Activated naive CD8-positive, alpha-beta T cell (primary cell): ENCODE measurements around the gene TUBGCP6.

Experiments
- H3K27ac Mint-ChIP-seq: one replicate; pipeline ENCODE4 v1.8.0; 2021; ENCODE audit warnings: mixed read lengths
- H3K27me3 Mint-ChIP-seq: one replicate; pipeline ENCODE4 v1.8.0; 2021; ENCODE audit warnings: mixed read lengths
- H3K36me3 Mint-ChIP-seq: one replicate; pipeline ENCODE4 v1.8.0; 2021; ENCODE audit warnings: mixed read lengths
- H3K4me1 Mint-ChIP-seq: one replicate; pipeline ENCODE4 v1.8.0; 2021; ENCODE audit warnings: low read depth, mixed read lengths
- H3K4me3 Mint-ChIP-seq: one replicate; pipeline ENCODE4 v1.8.0; 2021; ENCODE audit warnings: mild to moderate bottlenecking, mixed read lengths
- H3K9me3 Mint-ChIP-seq: one replicate; pipeline ENCODE4 v1.8.0; 2021; ENCODE audit warnings: low read depth, mixed read lengths

The TUBGCP6 gene

GRCh38 chr22:50186761-50187523, 57.9 kb downstream of the TUBGCP6 start:
- H3K27me3 Mint-ChIP-seq = no peaks in the 10 kb centered on the region
- no peaks in the 10 kb centered on the region for H3K9me3 Mint-ChIP-seq
- H3K4me1 Mint-ChIP-seq = peaks cover 38% of the 10 kb centered on the region
- peak overlapping the region; percentile 93 for H3K27ac Mint-ChIP-seq
- H3K36me3 Mint-ChIP-seq = peaks cover 2% of the 10 kb centered on the region
- peak overlapping the region; percentile 96 for H3K4me3 Mint-ChIP-seq

- Mint-ChIP-seq H3K4me1 (peaks cover 31% of the 10 kb centered on the region), H3K4me3 (peak overlapping the region; percentile 96), H3K36me3 (peaks cover 2% of the 10 kb centered on the region), H3K9me3 (no peaks in the 10 kb centered on the region), H3K27me3 (no peaks in the 10 kb centered on the region), H3K27ac (peak overlapping the region; percentile 93)
Observed at GRCh38 chr22:50186181-50186714, 58.6 kb downstream of the TUBGCP6 start.

GRCh38 chr22:50185375-50186087, 59.3 kb downstream of the TUBGCP6 start, which contains the start of gene TRABD:
TSS of gene TRABD (plus strand) at chr22:50185913. CDS start at chr22:50193061, 7,148 bp downstream.
- H3K4me1 Mint-ChIP-seq = peaks cover 28% of the 10 kb centered on the region
- no peaks in the 10 kb centered on the region for H3K27me3 Mint-ChIP-seq
- peak within 1 kb of the TSS; percentile 96 for H3K4me3 Mint-ChIP-seq
- H3K9me3 Mint-ChIP-seq = no peaks in the 10 kb centered on the region
- H3K36me3 Mint-ChIP-seq = peaks cover 2% of the 10 kb centered on the region
- peak within 1 kb of the TSS; percentile 93 for H3K27ac Mint-ChIP-seq

GRCh38 chr22:50184902-50185374, 59.9 kb downstream of the TUBGCP6 start:
- Mint-ChIP-seq H3K36me3 (peaks cover 2% of the 10 kb centered on the region), H3K4me3 (peak overlapping the region; percentile 72), H3K4me1 (peaks cover 27% of the 10 kb centered on the region), H3K9me3 (no peaks in the 10 kb centered on the region), H3K27ac (no peak overlapping the region), H3K27me3 (no peaks in the 10 kb centered on the region)

GRCh38 chr22:50184004-50184901, 60.6 kb downstream of the TUBGCP6 start:
- Mint-ChIP-seq H3K36me3 (peaks cover 2% of the 10 kb centered on the region), H3K27me3 (peaks cover 3% of the 10 kb centered on the region), H3K4me3 (peak overlapping the region; percentile 72), H3K4me1 (peaks cover 24% of the 10 kb centered on the region), H3K27ac (no peak overlapping the region), H3K9me3 (no peaks in the 10 kb centered on the region)

- Mint-ChIP-seq H3K27me3 (peaks cover 3% of the 10 kb centered on the region), H3K4me1 (peaks cover 18% of the 10 kb centered on the region), H3K4me3 (peak overlapping the region; percentile 59), H3K36me3 (peaks cover 2% of the 10 kb centered on the region), H3K9me3 (no peaks in the 10 kb centered on the region), H3K27ac (no peak overlapping the region)
Observed at GRCh38 chr22:50183141-50183971, 61.5 kb downstream of the TUBGCP6 start.

GRCh38 chr22:50182176-50183081, 62.4 kb downstream of the TUBGCP6 start:
- no peaks in the 10 kb centered on the region for H3K9me3 Mint-ChIP-seq
- H3K27me3 Mint-ChIP-seq = peaks cover 4% of the 10 kb centered on the region
- peaks cover 15% of the 10 kb centered on the region for H3K4me1 Mint-ChIP-seq
- H3K4me3 Mint-ChIP-seq = no peak overlapping the region
- peaks cover 2% of the 10 kb centered on the region for H3K36me3 Mint-ChIP-seq
- no peak overlapping the region for H3K27ac Mint-ChIP-seq

- H3K27me3 Mint-ChIP-seq = peaks cover 6% of the 10 kb centered on the region
- no peaks in the 10 kb centered on the region for H3K36me3 Mint-ChIP-seq
- H3K4me3 Mint-ChIP-seq = no peak overlapping the region
- no peak overlapping the region for H3K27ac Mint-ChIP-seq
- H3K9me3 Mint-ChIP-seq = no peaks in the 10 kb centered on the region
- peaks cover 9% of the 10 kb centered on the region for H3K4me1 Mint-ChIP-seq
Observed at GRCh38 chr22:50180727-50181521, 63.9 kb downstream of the TUBGCP6 start.

- peaks cover 6% of the 10 kb centered on the region for H3K27me3 Mint-ChIP-seq
- H3K4me1 Mint-ChIP-seq = peaks cover 6% of the 10 kb centered on the region
- H3K9me3 Mint-ChIP-seq = no peaks in the 10 kb centered on the region
- H3K4me3 Mint-ChIP-seq = no peak overlapping the region
- no peaks in the 10 kb centered on the region for H3K36me3 Mint-ChIP-seq
- H3K27ac Mint-ChIP-seq = no peak overlapping the region
Observed at GRCh38 chr22:50179937-50180726, 64.7 kb downstream of the TUBGCP6 start.

GRCh38 chr22:50178871-50179869, 65.7 kb downstream of the TUBGCP6 start:
- H3K4me3 Mint-ChIP-seq = no peak overlapping the region
- no peak overlapping the region for H3K27ac Mint-ChIP-seq
- H3K27me3 Mint-ChIP-seq = peaks cover 6% of the 10 kb centered on the region
- H3K9me3 Mint-ChIP-seq = no peaks in the 10 kb centered on the region
- no peaks in the 10 kb centered on the region for H3K36me3 Mint-ChIP-seq
- H3K4me1 Mint-ChIP-seq = peaks cover 6% of the 10 kb centered on the region

- Mint-ChIP-seq H3K4me1 (peaks cover 4% of the 10 kb centered on the region), H3K27me3 (peaks cover 6% of the 10 kb centered on the region), H3K27ac (no peak overlapping the region), H3K36me3 (no peaks in the 10 kb centered on the region), H3K9me3 (no peaks in the 10 kb centered on the region), H3K4me3 (no peak overlapping the region)
Observed at GRCh38 chr22:50178471-50178864, 66.4 kb downstream of the TUBGCP6 start.
